MV-4-11 (cell line): ENCODE measurements around the gene DNAH3.
"Not testable (repeated sequence)": the region's sequence is repeated elsewhere in the genome, so short reads cannot be mapped to it uniquely, and the experiment has no call there.

Source experiments
- DNase-seq: peaks from one replicate; lab custom pipeline; 2025; lab: John Stamatoyannopoulos, UW

The DNAH3 gene

DNA sequence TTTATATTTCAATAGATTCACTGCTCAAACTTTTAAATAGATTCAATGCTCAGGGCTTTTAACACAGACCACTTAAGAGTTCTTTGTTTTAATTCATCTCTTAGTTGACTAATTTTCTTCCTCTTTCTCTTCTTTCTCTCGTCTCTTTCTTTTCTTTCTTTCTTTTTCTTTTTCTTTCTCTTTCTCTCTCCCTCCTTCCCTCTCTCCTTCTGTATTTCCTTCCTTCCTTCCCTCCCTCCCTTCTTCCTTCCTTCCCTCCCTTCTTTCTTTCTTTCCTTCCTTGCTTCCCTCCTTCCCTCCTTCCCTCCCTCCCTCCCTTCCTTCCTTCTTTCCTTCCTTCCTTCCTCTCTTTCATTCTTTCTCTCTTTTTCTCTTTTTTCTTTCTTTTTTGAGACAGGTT, 145.6 kb downstream of the DNAH3 start:
- DNase-seq = no peak

DNA sequence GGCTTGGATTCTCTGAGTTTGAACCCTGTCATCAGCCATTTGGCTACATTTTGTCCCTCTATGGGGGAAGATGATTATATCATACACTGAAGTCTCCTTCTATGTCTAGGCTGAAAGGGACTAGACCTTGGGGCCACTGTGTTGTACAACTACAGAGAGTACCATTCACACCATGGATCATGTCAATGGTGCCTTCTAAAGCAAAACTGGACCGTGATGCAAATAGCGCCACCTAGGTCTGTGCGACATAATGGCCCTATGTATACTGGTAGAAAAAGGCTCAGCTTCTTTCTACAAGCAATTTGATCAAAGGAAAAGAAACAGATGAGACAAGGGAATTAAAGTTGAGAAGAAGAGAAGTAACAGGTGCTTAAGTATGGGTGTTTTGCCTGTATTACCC, 149.4 kb downstream of the DNAH3 start:
- no peak for DNase-seq

DNA sequence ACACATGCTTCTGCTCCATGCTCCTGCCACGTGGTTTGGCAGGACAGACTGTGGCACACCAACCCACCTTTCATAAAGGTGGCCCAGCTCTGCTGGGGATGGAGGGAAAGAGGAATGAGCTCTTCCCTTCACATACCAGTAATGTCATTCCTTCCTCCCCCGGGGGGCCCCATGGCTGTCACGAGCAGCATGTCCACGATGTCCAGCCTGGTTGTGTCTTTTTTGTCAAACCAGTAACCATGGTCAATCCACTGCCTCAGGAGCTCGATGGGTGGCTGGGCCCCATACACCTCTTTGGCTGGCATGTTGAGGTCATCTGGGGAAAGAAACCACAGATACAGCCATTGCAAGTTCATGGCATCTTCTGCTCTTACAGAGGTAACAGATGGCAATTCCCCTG, 153.5 kb downstream of the DNAH3 start:
- DNase-seq = no peak

DNA sequence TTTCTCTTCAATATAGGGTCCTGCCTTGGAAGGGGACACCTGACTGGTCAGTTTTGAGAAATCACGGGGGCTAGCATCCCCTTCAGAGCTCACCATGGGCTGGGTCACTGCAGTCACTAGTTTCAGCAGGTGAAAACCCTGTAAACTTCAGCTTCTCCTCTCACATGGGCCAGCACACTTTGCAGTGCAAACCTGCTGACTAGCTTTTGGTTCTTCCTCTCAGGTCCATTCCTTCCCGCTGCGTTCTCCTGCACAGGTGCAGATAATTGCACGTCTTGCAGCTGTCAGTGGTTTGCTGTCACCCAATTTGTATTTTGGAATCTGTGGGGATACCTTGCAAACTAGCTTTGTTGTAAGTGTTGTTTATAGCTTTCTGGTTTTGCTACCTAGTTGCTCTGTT, 154.9 kb downstream of the DNAH3 start:
- DNase-seq = no peak

DNA sequence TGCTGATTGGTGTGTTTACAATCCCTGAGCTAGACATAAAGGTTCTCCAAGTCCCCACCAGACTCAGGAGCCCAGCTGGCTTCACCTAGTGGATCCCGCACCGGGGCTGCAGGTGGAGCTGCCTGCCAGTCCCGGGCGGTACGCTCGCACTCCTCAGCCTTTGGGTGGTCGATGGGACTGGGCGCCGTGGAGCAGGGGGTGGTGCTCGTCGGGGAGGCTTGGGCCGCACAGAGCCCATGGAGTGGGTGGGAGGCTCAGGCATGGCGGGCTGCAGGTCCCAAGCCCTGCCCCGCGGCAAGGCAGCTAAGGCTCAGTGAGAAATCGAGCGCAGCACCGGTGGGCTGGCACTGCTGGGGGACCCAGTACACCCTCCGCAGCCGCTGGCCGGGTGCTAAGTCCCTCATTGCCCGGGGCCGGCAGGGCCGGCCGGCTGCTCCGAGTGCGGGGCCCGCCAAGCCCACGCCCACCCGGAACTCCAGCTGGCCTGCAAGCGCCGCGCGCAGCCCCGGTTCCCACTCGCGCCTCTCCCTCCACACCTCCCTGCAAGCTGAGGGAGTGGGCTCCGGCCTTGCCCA, 161.1 kb downstream of the DNAH3 start:
- DNase-seq = not testable (repeated sequence)

DNA sequence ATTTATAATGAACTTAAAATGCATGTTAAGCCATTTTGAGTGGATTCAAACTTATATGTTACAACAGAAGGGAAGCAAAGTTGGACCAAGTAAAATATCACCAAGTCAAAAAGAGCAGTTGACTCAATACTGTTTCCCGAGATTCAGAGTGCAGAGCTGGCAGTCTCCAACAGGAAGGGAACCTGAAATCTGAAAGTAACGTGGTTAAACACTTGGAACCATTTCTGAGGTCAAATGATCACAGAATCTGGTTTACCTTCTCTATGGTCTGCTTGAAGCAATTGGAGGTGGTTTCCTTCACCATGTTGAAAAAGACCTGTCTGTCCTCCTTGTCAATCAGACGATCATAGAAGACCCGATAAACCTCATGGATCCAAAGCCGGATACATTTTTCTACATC, 163.6 kb downstream of the DNAH3 start:
- no peak for DNase-seq

DNA sequence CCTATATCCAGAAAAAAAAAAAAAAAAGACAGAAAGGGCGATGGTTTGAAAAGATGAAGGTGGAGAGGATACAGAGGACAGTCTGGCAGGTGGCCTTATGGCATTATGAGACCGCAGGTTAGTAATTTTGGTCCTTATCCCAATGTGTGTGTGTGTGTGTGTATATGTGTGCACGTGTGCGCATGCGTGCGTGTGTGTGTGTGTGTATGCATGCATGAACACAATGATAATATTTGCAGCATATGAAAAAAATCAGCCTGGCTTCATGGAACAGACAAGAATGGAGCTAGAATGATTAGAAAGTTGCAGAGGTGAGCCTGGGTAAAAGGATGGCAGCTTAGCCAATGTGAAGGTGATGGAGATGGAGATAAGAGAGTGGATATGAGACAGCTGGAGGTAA, 166.6 kb downstream of the DNAH3 start:
- no peak for DNase-seq

DNA sequence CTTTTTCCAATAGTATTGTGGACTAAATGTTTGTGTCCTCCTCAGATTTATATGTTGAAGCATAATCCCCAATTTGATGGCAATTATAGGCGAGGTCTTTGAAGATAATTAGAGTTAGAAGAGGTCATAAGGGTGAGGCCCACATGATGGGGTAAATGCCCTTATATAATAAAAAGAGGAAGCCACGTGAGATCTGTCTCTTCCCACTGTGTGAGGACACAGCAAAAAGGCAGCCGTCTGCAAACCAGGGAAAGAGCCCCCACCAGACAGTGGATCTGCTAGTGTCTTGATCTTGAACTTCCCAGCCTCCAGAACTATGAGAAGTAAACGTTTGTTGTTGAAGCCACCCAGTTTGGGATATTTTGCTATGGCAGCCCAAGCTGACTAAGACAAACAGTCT, 174.1 kb downstream of the DNAH3 start:
- peak; percentile 42 for DNase-seq

DNA sequence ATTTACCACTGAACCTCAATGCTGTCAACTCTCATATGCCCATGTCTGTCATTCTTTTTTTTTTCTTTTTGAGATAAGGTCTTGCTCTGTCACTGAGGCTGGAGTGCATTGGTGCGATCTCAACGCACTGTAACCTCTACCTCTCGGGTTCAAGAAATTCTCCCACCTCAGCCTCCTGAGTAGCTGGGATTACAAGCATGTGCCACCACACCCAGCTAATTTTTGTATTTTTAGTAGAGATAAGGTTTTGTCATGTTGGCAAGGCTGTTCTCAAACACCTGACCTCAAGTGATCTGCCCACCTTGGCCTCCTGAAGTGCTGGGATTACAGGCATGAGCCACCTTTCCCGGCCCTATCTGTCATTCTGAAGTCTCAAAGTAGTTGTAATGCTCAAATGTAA, 177.4 kb downstream of the DNAH3 start:
- not testable (repeated sequence) for DNase-seq

DNA sequence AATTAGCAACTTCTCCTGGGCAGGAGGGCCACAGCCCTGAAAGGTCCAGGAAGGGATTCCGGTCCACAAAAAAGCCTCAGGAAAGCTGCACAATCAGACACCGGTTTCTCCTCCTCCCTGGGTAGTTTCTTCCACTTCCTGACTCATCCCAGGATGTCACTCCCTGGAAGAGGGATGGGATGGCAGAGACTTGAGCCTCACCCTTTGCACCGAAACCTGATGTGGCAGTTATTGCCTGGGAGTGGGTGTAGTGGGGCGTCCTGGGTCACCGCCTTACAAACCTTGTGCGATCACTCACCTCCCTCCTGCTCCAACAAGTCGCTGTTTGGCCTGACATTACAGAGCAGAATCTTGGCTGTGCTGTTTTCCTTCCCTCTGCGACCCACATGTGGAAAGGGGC, 179.2 kb downstream of the DNAH3 start:
- DNase-seq = no peak

DNA sequence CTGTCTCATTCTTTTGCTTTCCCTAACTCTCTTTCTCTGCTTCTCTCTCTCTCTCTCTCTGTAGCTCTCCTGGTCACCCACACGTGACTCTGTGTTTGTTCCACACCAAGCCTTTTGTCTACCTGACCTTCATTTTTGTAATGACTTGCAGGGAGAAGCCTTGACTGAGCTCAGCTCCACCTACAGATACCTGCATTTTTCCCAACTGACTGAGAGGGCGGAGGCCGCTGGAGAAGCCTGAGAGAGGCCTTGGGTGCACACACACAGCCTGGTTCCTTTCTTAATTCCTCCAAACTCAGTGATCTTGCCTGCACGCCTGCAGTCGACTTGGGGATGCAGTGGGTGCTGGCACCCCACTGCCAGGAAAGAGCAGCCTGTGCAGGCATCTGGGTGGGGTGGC, 181.3 kb downstream of the DNAH3 start:
- no peak for DNase-seq

DNA sequence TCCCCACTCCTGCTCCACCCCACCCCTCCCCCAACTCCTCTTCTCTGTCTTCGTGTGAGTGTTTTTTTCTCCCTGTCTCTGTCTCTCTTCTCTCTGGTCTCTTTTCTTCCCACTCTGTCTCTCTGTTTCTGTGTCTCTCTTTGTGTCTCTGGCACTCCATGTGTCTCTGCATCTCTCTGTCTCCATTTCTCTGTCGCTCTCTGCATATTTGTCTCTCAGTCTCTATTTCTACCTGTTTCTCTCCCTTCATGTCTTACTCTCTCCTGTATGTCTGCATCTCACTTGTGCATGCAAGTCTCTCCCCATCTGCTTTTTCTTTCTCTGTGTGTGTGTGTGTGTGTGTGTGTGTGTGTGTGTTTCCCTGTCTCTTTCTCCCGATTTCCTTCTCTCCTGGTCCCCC, 181.9 kb downstream of the DNAH3 start:
- DNase-seq = no peak

DNA sequence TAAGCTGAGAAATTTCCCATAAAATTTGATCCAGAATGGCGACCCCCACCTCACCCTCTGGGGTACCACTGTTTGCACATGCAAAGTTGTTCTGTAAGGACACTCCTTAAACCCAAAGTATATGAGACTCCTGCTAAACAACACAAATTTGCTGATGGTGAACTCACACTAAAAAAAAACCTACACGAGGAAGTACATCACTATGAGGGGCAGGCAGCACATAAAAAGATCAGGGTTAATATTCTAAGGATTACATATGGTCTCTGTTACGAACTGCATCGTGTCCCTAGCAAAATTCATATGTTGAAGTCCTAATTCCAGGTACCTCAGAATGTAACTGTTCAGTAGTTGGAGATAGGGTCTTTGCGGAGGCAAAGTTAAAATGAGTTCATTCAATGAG, 189.7 kb downstream of the DNAH3 start:
- no peak for DNase-seq

DNA sequence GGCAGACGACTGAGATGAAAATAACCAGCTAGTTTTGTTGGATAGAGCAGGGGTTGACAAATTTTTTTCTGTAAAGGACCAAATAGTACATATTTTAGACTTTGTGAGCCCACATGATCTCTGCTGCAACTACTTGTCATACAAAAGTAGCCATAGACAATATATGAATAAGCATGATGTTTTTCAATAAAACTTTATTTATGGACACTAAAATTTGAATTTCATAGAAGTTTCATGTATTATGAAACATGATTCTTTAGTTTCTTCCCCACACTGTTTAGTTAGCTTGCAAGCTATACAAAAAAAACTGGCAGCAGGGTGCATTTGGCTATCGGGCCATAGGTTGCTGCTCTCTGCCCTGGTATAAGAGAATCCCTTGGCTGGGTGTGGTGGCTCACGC, 193.5 kb downstream of the DNAH3 start:
- DNase-seq = no peak

DNA sequence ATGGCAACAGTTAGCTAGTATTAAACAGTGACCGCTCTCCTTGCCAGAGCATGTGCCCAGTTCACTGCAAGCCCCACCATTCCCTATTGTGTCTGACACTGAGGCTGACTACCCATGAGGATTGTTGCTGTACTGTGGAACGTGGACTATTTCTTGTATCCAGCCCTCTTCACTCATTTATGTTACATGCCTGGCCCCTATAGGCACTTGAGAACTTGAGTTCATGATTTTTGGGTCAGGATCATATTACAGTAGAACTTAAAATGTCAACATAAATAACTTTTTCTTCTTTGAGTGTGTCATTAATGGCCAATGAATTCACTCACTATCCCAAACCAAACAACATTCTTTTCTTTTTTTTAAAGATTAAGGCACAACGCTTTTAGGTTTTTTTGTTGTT, 194.3 kb downstream of the DNAH3 start:
- DNase-seq = no peak

DNA sequence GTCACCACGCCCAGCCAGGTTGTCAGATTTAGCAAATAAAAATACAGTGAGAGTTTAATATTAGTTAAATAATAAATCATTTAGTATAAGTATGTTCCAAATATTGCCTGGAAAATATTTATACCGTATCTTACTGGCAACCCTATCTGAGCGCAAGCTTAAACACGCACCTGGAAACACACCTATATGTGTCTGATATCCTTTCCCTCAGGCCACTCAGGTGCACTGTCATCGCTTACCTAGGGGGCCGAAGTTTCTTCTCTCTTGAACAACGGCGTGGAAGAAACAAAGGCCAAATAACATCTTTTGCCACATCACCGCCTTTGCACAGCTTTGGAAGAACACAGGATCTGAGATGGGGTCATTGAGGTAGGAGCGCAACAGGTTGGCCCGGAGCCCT, 196.1 kb downstream of the DNAH3 start:
- DNase-seq = no peak

DNA sequence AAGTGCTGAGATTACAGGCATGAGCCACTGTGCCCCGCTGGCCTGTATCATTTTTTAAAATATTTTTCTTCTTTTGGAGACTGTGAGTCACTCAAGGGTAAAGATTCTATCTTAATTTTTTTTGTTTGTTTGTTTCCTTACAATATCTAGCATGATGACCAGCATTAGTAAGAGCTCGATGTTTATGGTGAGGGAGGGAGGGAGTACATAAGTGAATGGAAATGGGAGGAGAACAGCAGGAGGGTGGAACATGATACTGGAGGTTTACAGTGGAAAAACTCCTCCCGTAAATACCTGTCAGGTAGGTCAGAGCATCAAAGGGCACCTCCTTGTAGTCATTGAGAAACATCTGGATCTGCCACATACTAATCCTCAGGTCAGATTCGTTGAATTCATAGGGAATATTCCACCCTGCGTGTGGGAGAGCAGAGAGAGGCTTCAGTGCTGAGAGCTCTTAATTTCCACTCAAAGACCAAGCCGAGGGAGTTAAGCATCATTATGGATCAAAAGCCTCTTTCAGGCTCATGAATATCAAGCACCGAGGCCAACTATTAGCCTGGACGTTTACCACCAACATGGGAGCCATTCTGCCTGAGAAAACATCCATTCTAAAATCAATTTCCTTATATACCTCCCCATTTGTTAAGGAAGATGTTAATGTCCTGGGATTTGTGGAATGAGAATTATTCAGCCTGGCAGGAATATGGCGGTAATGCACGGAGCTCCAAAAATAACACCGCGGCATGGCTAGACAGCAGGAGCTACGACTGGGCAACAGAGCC, 198.3 kb downstream of the DNAH3 start:
- DNase-seq = no peak

DNA sequence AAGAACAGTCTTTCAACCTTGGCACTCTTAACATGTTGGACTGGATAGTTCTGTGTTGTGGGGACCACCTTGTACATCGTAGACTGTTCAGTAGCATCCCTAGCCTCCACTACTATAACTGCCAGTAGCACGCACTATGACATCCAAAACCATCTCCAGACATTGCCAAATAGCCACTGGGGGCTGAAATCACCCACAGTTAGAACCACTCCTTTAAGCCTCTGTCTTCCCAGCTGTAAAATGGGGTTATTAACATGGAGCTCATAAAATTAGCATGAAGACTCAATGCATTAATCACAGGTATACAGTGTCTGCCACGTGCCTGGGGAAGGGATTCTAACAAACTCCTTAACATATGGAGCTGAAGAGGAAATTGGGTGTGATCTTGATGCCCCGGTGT, 200.4 kb downstream of the DNAH3 start:
- DNase-seq = no peak

DNA sequence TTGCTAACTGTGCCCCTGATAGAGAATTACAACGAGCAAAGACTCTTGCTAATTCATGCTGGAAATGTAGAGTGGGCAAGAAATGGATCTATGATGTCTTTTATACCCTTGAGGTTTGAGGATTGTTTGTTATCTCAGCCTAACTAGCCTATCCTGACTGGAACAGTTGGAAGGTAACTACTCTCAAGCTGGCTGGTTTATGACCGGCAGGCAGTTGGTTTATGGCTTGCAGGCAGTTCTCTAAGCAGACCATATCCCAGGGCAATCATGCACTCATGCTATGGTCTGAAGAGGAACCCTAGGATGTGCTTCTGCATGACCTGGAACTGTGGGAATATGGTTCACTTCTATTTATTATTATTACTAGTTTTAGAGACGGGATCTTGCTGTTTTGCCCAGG, 201.0 kb downstream of the DNAH3 start:
- no peak for DNase-seq

DNA sequence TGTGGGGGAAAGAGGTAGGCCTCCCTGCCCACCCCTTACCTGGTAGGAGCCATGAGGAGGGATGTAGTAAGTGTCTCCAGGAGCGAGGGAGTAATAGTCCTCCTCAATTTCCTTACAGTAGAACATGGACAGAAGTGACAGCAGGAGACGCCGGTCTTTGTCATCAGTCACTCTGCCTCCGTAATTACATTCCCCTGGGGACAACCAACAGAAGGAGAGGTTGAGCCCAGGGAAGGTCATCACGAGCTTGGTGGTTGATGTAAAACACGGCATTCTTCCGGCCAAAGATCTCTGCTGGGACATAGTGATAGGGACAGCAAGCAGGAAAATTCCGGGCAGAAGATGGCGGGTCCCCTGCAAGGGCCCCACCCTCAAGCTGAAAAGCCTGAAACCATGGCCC, 202.2 kb downstream of the DNAH3 start:
- no peak for DNase-seq

DNA sequence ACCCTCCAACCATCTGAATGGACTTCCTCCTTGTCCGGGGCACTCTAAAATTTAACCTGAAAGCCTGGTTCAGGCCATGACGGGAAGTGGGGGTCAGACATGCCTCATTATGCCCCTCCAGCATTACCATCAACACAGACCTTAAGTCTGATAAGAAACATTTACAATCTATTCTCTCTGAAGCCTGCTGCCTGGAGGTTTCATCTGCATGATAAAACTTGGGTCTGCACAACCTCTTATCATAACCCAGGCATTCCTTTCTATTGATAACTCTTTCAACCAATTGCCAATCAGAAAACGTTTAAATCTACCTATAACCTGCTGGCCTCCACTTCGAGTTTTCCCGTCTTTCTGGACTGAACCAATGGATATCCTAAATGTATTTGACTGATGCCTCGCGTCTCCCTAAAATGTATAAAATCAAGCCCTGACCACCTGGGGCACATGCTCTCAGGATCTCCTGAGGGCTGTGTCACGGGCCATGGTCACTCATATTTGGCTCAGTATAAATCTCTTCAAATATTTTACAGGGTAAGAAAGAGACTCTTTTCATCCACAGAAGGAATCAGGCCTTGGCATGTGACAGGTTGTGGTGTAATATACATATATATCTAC, 204.5 kb downstream of the DNAH3 start:
- DNase-seq = no peak

DNA sequence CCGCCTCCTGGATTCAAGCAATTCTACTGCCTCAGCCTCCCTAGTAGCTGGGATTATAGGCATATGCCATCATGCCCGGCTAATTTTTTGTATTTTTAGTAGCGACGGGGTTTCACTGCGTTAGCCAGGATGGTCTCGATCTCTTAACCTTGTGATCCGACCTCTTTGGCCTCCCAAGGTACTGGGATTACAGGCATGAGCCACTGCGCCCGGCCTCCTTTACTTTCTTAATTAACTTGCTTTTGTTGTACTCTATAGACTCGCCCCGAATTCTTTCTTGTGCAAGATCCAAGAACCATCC, 205.1 kb downstream of the DNAH3 start:
- DNase-seq = not testable (repeated sequence)

DNA sequence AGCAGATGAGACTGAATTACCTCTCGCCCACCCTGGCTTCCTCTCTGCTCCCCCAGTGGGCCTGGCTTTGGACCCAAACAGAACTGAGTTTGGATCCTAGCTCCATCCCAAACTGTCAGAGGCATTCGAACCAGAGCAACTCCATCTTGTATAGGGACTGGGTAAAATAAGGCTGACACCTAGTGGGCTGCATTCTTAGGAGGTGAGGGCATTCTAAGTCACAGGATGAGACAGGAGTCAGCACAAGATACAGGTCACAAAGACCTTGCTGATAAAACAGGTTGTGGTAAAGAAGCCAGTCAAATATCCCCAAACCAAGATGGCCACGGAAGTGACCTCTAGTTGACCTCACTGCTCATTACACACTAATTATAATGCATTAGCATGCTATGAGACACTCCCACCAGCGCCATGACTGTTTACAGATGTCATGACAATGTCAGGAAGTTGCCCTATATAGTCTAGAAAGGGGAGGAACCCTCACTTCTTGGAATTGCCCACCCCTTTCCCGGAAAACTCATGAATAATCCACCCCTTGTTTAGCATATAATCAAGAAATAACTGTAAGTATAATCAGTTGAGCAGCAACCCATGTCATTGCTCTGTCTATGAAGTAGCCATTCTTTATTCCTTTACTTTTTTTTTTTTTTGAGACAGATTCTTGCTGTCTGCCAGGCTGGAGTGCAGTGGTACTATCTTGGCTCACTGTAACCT, 205.6 kb downstream of the DNAH3 start:
- DNase-seq = peak; percentile 57
